Smooth muscle cell of trachea (primary cell): Measurements from ENCODE around the gene ECE2. TPM values are rescaled to one million over a fixed set of nuclear protein-coding genes. Genes with fewer than 3 reads are reported as not detected.

Experiments
- total RNA-seq: library from RNA; depleted of rRNA; stranded (reverse); fragments of >200 nt; gene quantifications from 2 replicates; pipeline ENCODE4 v1.2.1, GENCODE V29; 2014

Gene ECE2
- under 0.01 TPM in 1 of 2 replicates, not detected in the other for total RNA-seq

DNA sequence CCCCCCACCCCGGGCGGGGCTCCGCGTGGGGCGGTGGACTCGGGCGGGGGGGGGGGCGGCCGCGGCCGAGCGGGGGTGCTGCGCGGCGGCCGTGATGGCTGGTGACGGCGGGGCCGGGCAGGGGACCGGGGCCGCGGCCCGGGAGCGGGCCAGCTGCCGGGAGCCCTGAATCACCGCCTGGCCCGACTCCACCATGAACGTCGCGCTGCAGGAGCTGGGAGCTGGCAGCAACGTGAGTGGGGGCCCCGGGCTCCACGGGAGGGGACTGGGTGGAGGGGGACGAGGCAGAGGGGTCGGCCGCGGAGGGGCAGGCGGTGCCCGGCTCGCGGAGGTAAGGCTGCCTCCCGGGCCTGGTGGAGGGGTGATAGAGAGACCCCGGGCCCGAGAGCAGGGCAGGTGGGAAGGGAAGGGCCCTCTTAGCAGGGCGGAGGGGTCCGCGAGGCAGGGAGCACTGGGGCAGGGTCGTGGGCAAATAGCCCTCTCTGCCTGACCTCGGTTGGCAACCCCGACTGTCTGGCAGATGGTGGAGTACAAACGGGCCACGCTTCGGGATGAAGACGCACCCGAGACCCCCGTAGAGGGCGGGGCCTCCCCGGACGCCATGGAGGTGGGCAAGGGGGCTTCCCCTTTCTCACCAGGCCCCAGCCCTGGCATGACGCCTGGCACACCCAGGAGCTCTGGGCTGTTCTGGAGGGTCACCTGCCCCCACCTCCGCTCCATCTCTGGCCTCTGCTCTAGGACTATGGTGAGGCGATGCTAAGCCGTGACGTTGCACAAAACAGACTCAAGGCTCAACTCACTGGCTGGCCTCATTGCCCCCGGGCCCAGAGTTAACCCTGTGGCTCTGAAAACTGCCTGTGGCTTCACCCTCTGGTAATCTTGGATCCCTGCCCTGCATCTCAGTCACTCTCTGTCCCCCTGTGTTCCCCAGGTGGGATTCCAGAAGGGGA, at the start of gene ECE2:
Gene ECE2 (plus strand): TSS at position 62 of the 950 bp plus-strand sequence. CDS start 132 bp downstream, at position 194.

DNA sequence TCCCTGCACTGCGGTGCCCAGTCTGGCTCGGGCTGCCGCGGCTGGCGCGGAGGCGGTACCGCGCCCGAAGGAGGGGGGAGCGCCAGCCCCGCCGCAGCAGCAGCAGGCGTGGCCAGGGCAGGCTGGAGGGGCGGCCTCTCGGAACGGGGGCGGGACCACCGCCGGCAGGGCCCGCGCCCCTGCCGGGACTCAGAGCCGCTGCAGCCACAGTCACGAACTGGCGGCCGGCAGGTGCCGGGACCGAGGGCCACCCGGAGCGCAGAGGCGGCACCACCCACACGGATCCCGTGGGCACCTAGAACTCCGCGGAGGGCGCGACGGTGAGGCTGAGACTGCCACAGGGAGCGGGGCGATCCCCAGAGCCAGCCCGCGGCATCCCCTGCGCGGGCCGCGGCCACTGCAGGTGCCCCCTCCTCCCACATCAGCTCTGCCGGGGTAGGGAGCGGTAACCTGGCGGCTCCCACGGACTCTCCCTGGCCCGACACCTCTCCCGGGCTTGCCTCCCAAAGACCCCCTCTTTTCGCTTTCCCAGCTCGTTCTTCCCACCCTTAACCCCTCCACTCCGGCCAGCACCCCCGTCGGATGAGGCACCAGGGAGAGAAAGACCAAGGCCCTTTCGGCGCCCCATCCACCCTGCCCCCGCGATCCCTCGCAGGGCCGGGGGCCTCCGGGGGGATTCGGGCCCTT, 46.3 kb upstream of the ECE2 start, which contains the start of gene VWA5B2:
Gene VWA5B2 (plus strand): TSS at position 192 of the 687 bp plus-strand sequence. CDS start 944 bp downstream, outside the sequence.

DNA sequence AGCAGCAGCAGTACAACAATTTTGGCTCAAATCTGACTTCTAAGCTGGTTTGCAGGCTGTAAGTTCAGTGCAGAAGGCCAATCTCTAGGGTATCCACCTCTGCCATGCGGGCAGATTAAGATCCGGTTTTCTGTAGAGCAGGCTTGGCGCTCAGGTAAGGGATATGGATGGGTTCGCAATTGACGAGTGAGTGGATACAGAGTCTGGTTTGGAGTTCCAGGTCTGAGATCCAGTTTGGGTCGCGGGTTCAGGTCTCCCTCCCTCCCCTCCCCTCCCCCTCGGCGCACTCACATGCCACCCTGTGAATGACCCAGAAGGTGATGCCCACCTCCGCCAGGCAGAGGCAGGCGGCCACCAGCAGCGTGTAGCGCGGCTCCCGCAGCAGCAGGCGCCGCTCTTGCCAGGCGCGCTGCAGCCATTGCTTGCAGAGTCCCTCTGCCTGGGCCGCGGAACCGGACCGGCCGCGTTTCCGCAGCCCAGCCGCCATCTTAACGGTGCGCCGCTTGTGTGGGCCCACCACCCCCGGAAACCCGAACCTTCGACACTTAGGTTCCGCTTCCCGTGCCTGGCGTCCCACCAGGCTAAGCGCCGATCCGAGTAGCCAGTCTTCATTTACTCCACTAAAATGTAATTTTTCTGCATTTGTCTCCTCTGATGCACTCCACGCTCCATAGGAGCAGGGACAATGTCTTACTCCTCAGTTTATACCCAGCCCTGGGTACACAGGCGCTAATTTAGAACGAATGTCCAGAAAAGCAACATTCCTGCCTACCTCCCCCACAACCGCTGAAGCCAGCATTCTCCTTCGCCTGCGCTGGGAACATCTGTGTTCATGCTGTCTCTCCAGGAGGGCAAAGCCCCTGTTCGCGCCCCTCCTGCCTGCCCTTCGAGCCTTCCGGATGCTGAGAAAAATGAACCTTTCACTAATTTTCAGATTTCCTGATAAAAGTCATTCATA, 27.1 kb upstream of the ECE2 start, which contains the start of gene ALG3:
Gene ALG3 (minus strand): TSS at position 509 of the 958 bp plus-strand sequence. CDS start 22 bp downstream, at position 487.

DNA sequence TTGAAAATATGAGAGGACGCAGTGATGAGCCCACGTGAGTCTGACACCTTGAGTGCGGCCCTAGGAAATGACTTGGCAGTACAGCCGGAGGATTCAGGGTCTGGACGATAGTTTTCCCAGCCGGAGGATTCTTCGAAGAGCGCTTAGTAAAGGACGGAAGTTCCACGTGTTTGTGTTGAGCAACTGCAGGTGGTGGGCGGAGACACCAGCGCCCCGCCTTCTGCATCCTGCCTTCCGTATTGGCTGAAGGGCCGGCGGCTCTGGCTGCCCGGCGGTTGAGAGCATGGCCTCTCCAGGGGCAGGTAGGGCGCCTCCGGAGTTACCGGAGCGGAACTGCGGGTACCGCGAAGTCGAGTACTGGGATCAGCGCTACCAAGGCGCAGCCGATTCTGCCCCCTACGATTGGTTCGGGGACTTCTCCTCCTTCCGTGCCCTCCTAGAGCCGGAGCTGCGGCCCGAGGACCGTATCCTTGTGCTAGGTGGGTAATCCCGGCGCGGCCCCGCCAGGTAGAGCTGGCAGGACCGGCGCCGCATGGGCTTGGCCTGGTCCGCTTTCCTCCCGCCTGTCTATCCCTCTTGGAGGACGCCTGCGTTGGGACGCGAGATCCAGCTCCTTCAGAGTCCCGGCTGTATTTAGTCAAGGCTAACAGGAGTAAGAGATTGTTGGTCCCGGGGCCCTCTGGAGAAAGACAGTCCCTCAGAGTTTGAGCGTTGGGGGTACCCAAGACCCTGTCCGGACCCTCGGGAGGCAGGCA, 26.2 kb upstream of the ECE2 start, which contains the start of gene EEF1AKMT4:
Gene EEF1AKMT4 (plus strand): TSS at position 261 of the 755 bp plus-strand sequence. CDS start 23 bp downstream, at position 284.

DNA sequence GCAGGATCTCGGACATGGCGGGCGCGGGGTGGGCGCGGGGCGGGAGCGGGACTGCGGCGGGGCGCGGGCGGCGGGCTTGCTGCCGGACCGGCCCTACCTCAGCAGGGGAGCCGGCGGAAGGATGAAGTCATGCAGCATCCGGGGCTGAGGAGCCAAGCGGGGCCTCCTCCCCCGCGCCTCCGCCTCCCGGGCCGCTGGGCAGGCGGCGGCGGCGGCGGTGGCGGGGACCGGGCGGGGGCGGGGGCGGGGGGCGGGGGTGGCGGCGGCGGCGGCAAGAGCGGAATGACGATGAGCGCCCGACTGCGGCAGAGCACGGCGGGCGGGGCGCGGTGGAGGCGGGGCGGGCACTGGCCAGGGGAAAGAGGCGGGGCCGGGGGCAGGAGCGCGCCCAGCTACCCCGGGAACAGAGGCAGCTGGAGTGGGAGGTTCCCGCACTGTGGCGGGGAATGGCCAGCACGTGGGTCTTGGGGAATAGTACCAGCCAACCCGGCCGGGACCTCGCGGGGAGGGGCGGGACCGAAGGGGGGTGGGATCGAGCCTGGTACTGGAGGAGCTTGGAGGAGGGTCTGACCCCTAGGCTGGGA, 14.5 kb upstream of the ECE2 start, which contains the start of gene CAMK2N2:
Gene CAMK2N2 (minus strand): TSS at position 284 of the 584 bp plus-strand sequence. CDS start 268 bp downstream, at position 16.

DNA sequence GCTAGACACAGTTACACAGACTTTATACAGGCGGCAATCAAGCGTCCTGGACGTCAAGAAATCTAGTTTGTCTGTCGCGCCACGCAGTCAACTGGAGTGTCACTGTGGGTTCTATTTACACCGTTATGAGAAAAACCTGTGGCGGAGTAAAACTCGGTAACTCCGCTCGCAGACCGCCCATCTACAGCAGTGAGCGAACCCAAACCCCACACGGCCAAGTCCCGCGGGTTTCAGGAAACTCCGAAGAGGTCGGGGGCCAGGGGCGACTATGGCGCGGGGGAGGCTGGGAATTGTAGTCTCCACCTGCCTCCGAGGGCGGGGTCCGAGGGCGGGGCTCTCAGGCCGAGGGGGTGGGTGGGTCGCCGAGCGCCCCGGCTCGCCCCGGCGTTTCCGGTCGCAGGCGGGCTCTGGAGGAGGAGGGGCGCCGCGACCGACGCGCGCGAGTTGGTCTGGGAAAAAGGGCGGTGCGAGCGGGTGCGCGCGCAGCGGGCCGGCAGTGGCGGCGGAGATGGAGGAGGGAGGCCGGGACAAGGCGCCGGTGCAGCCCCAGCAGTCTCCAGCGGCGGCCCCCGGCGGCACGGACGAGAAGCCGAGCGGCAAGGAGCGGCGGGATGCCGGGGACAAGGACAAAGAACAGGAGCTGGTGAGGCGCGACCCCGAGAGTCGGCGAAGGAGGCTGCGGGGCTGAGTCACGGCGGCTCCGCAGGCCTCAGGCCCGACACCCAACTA, 23.1 kb downstream of the ECE2 start, which contains the start of gene PSMD2:
Gene PSMD2 (plus strand): TSS at position 483 of the 729 bp plus-strand sequence. CDS start 26 bp downstream, at position 509.

DNA sequence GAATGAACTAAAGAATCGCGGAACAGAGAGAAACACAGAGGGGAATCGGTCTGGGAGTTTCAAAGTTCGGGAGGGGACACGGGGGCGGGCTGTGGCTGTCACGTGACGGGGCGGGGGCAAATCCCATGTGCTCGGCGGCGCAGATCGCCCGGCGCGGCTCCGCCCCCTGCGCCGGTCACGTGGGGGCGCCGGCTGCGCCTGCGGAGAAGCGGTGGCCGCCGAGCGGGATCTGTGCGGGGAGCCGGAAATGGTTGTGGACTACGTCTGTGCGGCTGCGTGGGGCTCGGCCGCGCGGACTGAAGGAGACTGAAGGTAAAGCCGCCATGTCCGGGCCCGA, 38.5 kb downstream of the ECE2 start, which contains the start of gene EIF4G1:
Gene EIF4G1 (plus strand): TSS at position 244 of the 337 bp plus-strand sequence. CDS start 1,191 bp downstream, outside the sequence.

DNA sequence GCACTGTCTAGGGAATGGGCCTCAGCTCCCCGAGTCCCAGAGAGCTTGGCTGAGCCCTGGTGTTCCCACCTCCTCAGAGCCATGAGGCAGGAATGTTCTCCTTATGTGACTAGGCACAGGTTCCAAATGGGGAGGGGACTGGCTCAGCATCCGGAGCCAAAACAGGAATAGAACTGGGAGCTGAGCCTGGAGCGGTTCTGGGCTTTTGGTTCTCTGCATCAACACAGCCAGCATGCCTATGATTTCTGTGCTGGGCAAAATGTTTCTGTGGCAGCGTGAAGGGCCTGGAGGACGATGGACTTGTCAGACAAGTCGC, 61.5 kb downstream of the ECE2 start, which contains the start of gene FAM131A:
Gene FAM131A (plus strand): TSS at position 202 of the 316 bp plus-strand sequence. CDS start 31 bp downstream, at position 233.

Other genes with a start within 250 kb of the ECE2 start
- gene HTR3D, start 244.3 kb upstream of the ECE2 start, total RNA-seq: not detected in 2 replicates
- not detected in 2 replicates for gene HTR3C, start 223.0 kb upstream of the ECE2 start, total RNA-seq
- gene HTR3E, start 179.0 kb upstream of the ECE2 start, total RNA-seq: not detected in 2 replicates
- gene EIF2B5, start 140.7 kb upstream of the ECE2 start, total RNA-seq: 25.0 and 32.1 TPM in 2 replicates
- gene DVL3, start 120.6 kb upstream of the ECE2 start, total RNA-seq: 29.1 and 53.8 TPM in 2 replicates
- gene AP2M1, start 101.2 kb upstream of the ECE2 start, total RNA-seq: 374 and 506 TPM in 2 replicates
- 47.3 and 89.0 TPM in 2 replicates for gene ABCF3, start 89.8 kb upstream of the ECE2 start, total RNA-seq
- not detected in 2 replicates for gene VWA5B2, start 46.4 kb upstream of the ECE2 start, total RNA-seq
- gene ALG3, start 27.1 kb upstream of the ECE2 start, total RNA-seq: 24.0 and 25.3 TPM in 2 replicates
- 0.87 and 2.0 TPM in 2 replicates for gene EEF1AKMT4, start 26.4 kb upstream of the ECE2 start, total RNA-seq
- not detected in 2 replicates for gene CAMK2N2, start 14.5 kb upstream of the ECE2 start, total RNA-seq
- 403 and 574 TPM in 2 replicates for gene PSMD2, start 23.2 kb downstream of the ECE2 start, total RNA-seq
- gene EIF4G1, start 38.6 kb downstream of the ECE2 start, total RNA-seq: 315 and 337 TPM in 2 replicates
- 25.7 and 33.4 TPM in 2 replicates for gene FAM131A, start 61.6 kb downstream of the ECE2 start, total RNA-seq
- gene CLCN2, start 85.6 kb downstream of the ECE2 start, total RNA-seq: 4.1 and 6.9 TPM in 2 replicates
- 52.3 and 98.0 TPM in 2 replicates for gene POLR2H, start 85.7 kb downstream of the ECE2 start, total RNA-seq
- gene THPO, start 102.2 kb downstream of the ECE2 start, total RNA-seq: 0.15 and 0.83 TPM in 2 replicates
- gene CHRD, start 104.0 kb downstream of the ECE2 start, total RNA-seq: 0.73 and 2.6 TPM in 2 replicates